Measurements from ENCODE around the gene CNN1. TPM values are rescaled to one million over a fixed set of nuclear protein-coding genes. Genes with fewer than 3 reads are reported as not detected.

The CNN1 gene
- total and polyA plus RNA-seq, 2 of the 13 experiments (the other 11 are each of a cell fraction or from before 2014, with no cell fraction given), result 0.70 to 1.1 TPM

DNA sequence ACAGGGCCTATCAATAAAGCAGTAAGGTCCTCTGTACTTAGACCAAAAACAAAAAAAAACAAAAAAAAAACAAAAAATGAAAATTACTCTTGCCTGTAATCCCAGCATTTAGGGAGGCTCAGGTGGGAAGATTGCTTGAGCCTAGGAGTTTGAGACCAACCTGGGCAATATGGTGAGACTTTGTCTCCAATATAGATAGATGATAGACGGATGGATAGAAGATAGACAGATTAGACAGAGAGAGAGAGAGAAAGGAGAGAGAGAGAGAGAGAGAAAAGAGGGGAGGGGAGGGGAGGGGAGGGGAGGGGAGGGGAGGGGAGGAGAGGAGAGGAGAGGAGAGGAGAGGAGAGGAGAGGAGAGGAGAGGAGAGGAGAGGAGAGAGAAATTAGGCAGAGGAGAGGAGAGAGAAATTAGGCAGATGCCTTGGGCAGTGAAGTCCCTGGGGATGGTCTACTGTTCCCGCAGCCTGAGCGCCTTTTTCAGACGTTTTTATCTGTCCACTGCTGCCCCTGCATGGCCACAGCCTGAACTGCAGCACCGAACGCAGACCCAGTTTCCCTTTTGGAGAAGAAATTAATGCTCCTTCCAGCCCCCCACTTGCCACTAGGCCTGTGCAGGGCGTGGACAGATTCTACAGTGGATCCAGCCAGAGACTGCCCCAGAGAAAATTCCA lies 48.8 kb downstream of the CNN1 start:
- CTCF ChIA-PET (ENCODE audit: low intra/inter-chr PET ratio, low total read pairs), result interaction anchor here (0.7 to 1.6 kb wide), 6 partner anchors 27 to 299 kb away, joined by 3 to 13 read pairs (median 4); no protein-coding TSS in a partner anchor
- in situ Hi-C loops (cut with HindIII; ENCODE audit: extremely low pct_ligation_motif_present, low pct_unique_long_range_greater_than_20kb) (no loop called here), intact Hi-C loops (cut with micrococcal nuclease; ENCODE audit: unreplicated experiment) (loop anchor here (1.0 to 5.0 kb wide), 3 partner anchors 27 to 90 kb away; no protein-coding TSS in a partner anchor)
- 6% methylated on average over 7 of the region's 7 CpGs for WGBS (ENCODE audit: low lambda C conversion rate)
- peak overlapping the region; percentile 87 for H2AFZ ChIP-seq (ENCODE audit: low read length)
- FAIRE-seq, result peak; percentile 77
- no peaks in the 10 kb centered on the region for H4K20me1 ChIP-seq (ENCODE audit: insufficient read depth, low read length)
- no TSS peak for BruUV-seq (replicated peaks)
- H3K27me3 ChIP-seq (ENCODE audit: control insufficient read depth in 1 of 2, insufficient read depth in 2 of 2, low read length in 2 of 2), result no peaks in the 10 kb centered on the region
- ATAC-seq, result peak; percentile 90
- H3K4me2 ChIP-seq (ENCODE audit: low read depth, low read length), result peak overlapping the region; percentile 99
- H3K79me2 ChIP-seq (ENCODE audit: insufficient read depth, low read length), result no peaks in the 10 kb centered on the region
- no peaks in the 10 kb centered on the region for H3K9me3 ChIP-seq (ENCODE audit: low read length)
- H3K27ac ChIP-seq (ENCODE audit: extremely low read length, insufficient read depth, low read length), result no peak overlapping the region
- H3K36me3 ChIP-seq (replicated peaks in 1 of 2; ENCODE audit: control insufficient read depth in 1 of 2, insufficient read depth in 2 of 2, low read length in 2 of 2), result no peaks in the 10 kb centered on the region
- peak; percentile 47 for DNase-seq (ENCODE audit: low spot score)
- peak overlapping the region; percentile 37 to 66 (median 41); a peak in 5 of 6 replicates for H3K4me3 ChIP-seq (replicated peaks in 1 of 3; ENCODE audit: insufficient read depth in 1 of 3, low read depth in 2 of 3, low read length in 3 of 3)
- H3K4me1 ChIP-seq (ENCODE audit: insufficient read depth, low read length), result 0 out of 2 replicates have a peak, but pooled peaks cover 10% of the 10 kb centered on the region
- peak overlapping the region; percentile 49 for H3K9ac ChIP-seq (ENCODE audit: insufficient read depth, low read depth, low read length)
- POLR2A ChIA-PET, result no interaction called here
- no peak for TF ChIP-seq LCORL (IDR thresholded peaks at IDR 0.05)
- TF ChIP-seq LCORL (CRISPR knock-in tag; IDR thresholded peaks at IDR 0.05), result 0 out of 2 replicates have a peak, but pooled peaks have one; percentile 44
- TF ChIP-seq KMT2A (CRISPR knock-in tag; IDR thresholded peaks at IDR 0.05), result no peak
- TF ChIP-seq ZNF24 (IDR thresholded peaks at IDR 0.05), result no peak
- TF ChIP-seq, protein P1, sequence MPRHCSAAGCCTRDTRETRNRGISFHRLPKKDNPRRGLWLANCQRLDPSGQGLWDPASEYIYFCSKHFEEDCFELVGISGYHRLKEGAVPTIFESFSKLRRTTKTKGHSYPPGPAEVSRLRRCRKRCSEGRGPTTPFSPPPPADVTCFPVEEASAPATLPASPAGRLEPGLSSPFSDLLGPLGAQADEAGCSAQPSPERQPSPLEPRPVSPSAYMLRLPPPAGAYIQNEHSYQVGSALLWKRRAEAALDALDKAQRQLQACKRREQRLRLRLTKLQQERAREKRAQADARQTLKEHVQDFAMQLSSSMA (CRISPR knock-in tag; IDR thresholded peaks at IDR 0.05), result no peak
- 0 out of 2 replicates have a peak, but pooled peaks have one; percentile 14 for TF ChIP-seq THAP11 (CRISPR knock-in tag; IDR thresholded peaks at IDR 0.05)
- peak; percentile 70 for TF ChIP-seq SMC3 (IDR thresholded peaks at IDR 0.05; ENCODE audit: low read length)
- TF ChIP-seq STAG1 (CRISPR knock-in tag; IDR thresholded peaks at IDR 0.05), result peak; percentile 85
- TF ChIP-seq ASH2L (IDR thresholded peaks at IDR 0.05; ENCODE audit: insufficient read length, low read depth, low read length), result no peak
- TF ChIP-seq, protein P2, sequence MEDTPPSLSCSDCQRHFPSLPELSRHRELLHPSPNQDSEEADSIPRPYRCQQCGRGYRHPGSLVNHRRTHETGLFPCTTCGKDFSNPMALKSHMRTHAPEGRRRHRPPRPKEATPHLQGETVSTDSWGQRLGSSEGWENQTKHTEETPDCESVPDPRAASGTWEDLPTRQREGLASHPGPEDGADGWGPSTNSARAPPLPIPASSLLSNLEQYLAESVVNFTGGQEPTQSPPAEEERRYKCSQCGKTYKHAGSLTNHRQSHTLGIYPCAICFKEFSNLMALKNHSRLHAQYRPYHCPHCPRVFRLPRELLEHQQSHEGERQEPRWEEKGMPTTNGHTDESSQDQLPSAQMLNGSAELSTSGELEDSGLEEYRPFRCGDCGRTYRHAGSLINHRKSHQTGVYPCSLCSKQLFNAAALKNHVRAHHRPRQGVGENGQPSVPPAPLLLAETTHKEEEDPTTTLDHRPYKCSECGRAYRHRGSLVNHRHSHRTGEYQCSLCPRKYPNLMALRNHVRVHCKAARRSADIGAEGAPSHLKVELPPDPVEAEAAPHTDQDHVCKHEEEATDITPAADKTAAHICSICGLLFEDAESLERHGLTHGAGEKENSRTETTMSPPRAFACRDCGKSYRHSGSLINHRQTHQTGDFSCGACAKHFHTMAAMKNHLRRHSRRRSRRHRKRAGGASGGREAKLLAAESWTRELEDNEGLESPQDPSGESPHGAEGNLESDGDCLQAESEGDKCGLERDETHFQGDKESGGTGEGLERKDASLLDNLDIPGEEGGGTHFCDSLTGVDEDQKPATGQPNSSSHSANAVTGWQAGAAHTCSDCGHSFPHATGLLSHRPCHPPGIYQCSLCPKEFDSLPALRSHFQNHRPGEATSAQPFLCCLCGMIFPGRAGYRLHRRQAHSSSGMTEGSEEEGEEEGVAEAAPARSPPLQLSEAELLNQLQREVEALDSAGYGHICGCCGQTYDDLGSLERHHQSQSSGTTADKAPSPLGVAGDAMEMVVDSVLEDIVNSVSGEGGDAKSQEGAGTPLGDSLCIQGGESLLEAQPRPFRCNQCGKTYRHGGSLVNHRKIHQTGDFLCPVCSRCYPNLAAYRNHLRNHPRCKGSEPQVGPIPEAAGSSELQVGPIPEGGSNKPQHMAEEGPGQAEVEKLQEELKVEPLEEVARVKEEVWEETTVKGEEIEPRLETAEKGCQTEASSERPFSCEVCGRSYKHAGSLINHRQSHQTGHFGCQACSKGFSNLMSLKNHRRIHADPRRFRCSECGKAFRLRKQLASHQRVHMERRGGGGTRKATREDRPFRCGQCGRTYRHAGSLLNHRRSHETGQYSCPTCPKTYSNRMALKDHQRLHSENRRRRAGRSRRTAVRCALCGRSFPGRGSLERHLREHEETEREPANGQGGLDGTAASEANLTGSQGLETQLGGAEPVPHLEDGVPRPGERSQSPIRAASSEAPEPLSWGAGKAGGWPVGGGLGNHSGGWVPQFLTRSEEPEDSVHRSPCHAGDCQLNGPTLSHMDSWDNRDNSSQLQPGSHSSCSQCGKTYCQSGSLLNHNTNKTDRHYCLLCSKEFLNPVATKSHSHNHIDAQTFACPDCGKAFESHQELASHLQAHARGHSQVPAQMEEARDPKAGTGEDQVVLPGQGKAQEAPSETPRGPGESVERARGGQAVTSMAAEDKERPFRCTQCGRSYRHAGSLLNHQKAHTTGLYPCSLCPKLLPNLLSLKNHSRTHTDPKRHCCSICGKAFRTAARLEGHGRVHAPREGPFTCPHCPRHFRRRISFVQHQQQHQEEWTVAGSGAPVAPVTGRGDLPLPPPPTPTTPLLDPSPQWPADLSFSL (CRISPR knock-in tag; IDR thresholded peaks at IDR 0.05), result no peak
- TF ChIP-seq ZNF883 (CRISPR knock-in tag; IDR thresholded peaks at IDR 0.05; ENCODE audit: not compliant biosample characterization), result peak; percentile 21
- TF ChIP-seq SAP130 (CRISPR knock-in tag; IDR thresholded peaks at IDR 0.05; ENCODE audit: low read depth), result peak; percentile 23; the same call in 1 of the 2 replicates
- TF ChIP-seq SOX6 (IDR thresholded peaks at IDR 0.05), result no peak
- TF ChIP-seq SOX6 (CRISPR knock-in tag; IDR thresholded peaks at IDR 0.05), result 0 out of 2 replicates have a peak, but pooled peaks have one; percentile 32
- TF ChIP-seq ZNF224 (CRISPR knock-in tag; IDR thresholded peaks at IDR 0.05), result no peak
- peak; percentile 58 for TF ChIP-seq PCBP2 (optimal IDR thresholded peaks at IDR 0.05; ENCODE audit: low read depth, low read length, poor library complexity, severe bottlenecking)
- TF ChIP-seq KDM2A (CRISPR knock-in tag; IDR thresholded peaks at IDR 0.05; ENCODE audit: borderline replicate concordance, low read depth), result no peak
- TF ChIP-seq HNRNPK (IDR thresholded peaks at IDR 0.05; ENCODE audit: low read depth, low read length, poor library complexity, severe bottlenecking), result peak; percentile 98
- TF ChIP-seq RBFOX2 (IDR thresholded peaks at IDR 0.05; ENCODE audit: low read depth, low read length), result no peak

Measured in HepG2 (cell line).